Thyroid gland (tissue), 4 donors: ENCODE results near the gene POLK.

Source experiments
- POLR2A ChIP-seq, 2 donors: fragments of 450-650 bp; IDR thresholded peaks; one replicate each; pipeline ENCODE4 v1.6.1; 2017; ENCODE audit warnings: antibody characterized with exemption in 2 of 2, mild to moderate bottlenecking in 2 of 2, moderate library complexity in 1 of 2
- TF ChIP-seq, protein P1 (sequence below), 6 experiments: fragments of 200-600 bp in 3 of 6; fragments of 450-650 bp in 3 of 6; sonication (generic) in 3 of 6; IDR thresholded peaks; one replicate each; pipeline ENCODE4 v1.5.1; 2016 to 2019; ENCODE audit warnings: antibody characterized with exemption in 6 of 6, mild to moderate bottlenecking in 2 of 6, inconsistent platforms in 1 of 6, moderate library complexity in 1 of 6

DNA sequence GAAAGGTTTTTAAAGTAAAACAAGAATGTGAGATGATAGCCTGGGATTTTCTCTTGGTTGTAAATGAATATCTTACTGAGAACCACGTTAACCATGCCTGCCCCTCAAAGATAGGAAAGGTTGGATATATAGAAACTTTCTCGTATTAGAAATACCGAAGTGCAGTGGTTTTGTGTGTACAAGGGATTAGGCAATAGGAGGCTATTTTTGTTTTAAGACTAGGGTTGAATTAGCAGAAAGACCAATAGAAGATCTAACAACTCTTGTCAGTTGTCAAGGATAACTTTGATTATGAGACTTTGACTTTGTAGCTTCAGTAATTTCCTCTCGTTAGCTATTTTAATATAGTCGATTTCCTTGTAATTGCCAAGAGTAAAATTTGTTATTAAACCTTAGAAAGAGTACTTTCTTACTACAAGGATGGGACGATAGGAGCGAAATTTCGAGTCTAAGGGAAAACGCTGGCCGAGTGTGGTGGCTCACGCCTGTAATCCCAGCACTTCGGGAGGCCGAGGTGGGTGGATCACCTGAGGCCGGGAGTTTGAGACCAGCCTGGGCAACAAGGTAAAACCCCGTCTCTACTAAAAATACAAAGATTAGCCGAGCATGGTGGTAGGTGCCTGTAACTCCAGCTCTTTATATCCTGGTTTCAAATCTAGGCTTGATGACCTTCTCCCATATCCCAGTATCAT, 838 bp downstream of the POLK start:
- TF ChIP-seq, protein P1, sequence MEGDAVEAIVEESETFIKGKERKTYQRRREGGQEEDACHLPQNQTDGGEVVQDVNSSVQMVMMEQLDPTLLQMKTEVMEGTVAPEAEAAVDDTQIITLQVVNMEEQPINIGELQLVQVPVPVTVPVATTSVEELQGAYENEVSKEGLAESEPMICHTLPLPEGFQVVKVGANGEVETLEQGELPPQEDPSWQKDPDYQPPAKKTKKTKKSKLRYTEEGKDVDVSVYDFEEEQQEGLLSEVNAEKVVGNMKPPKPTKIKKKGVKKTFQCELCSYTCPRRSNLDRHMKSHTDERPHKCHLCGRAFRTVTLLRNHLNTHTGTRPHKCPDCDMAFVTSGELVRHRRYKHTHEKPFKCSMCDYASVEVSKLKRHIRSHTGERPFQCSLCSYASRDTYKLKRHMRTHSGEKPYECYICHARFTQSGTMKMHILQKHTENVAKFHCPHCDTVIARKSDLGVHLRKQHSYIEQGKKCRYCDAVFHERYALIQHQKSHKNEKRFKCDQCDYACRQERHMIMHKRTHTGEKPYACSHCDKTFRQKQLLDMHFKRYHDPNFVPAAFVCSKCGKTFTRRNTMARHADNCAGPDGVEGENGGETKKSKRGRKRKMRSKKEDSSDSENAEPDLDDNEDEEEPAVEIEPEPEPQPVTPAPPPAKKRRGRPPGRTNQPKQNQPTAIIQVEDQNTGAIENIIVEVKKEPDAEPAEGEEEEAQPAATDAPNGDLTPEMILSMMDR (IDR thresholded peaks at IDR 0.05), result no peak
- no peak for TF ChIP-seq POLR2A (IDR thresholded peaks at IDR 0.05)
